Mucosa of rectum (tissue), 2 donors: ENCODE measurements around the gene POC1B.

Source experiments
- H3K27ac ChIP-seq, 2 donors: one replicate each; pipeline ENCODE4 v1.7.0; 2013; ENCODE audit warnings: inconsistent platforms in 2 of 2, low read depth in 2 of 2, low read length in 2 of 2
- H3K27me3 ChIP-seq, 2 donors: one replicate each; pipeline ENCODE4 v1.7.0; 2013; ENCODE audit warnings: low read length in 2 of 2; ENCODE audit not compliant: control insufficient read depth in 2 of 2, insufficient read depth in 2 of 2
- H3K36me3 ChIP-seq, 2 donors: one replicate each; pipeline ENCODE4 v1.7.0; 2013; ENCODE audit warnings: low read length in 2 of 2; ENCODE audit not compliant: control insufficient read depth in 2 of 2, insufficient read depth in 2 of 2
- H3K4me1 ChIP-seq, 2 donors: one replicate each; pipeline ENCODE4 v1.7.0; 2013; ENCODE audit warnings: low read length in 2 of 2, mild to moderate bottlenecking in 1 of 2; ENCODE audit not compliant: control insufficient read depth in 2 of 2, insufficient read depth in 2 of 2
- H3K4me3 ChIP-seq, 2 donors: one replicate each; pipeline ENCODE4 v1.7.0; 2013; ENCODE audit warnings: low read length in 2 of 2
- H3K9ac ChIP-seq, 2 donors: one replicate each; pipeline ENCODE4 v1.7.0; 2013; ENCODE audit warnings: low read length in 2 of 2, low read depth in 1 of 2, mild to moderate bottlenecking in 1 of 2
- H3K9me3 ChIP-seq, 2 donors: one replicate each; pipeline ENCODE4 v1.7.0; 2013; ENCODE audit warnings: low read length in 2 of 2; ENCODE audit not compliant: control insufficient read depth in 2 of 2
- donor health status: healthy.
- donor health status: Normal muscosa, but diverticular disease.

The POC1B gene

DNA sequence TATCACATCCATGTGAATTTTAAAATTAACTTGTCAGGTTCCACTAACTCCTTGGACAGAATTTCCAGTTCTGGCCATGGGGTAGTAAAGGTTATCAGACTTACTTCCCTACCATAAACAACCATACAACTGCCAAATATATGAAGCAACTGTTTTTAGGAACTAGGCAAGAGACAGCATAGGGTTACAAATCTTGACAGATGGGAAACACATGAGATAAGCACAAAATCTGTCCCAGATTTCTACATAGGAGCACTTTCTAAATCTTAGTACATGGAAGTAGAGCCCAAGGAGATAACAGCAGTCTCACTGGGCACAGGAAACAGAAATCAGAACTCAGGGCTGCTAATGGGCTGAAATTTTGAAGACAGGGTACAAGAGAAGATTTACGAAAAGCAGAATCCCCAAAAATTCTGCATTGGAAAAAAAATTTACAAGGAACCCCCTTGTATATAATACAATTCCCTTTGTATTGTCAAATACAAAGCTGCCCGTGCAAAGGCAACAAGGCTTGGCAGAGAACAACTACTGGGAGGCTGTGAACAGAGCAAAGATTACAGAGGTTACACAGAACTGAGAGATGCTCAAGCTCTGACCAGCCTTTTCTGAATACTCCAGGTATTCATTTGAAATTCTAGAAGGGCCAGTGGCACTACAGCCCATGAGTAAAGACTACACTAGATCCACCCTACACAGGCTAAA lies 44.5 kb downstream of the POC1B start:
- no peak overlapping the region for H3K4me3 ChIP-seq
- H3K9ac ChIP-seq: no peak overlapping the region
- H3K27ac ChIP-seq: no peak overlapping the region
- H3K9me3 ChIP-seq: no peaks in the 10 kb centered on the region
- no peaks in the 10 kb centered on the region for H3K27me3 ChIP-seq
- H3K36me3 ChIP-seq: peaks cover 5% of the 10 kb centered on the region in 2 donors
- H3K4me1 ChIP-seq: peaks cover 0 to 4% of the 10 kb centered on the region in 2 donors

DNA sequence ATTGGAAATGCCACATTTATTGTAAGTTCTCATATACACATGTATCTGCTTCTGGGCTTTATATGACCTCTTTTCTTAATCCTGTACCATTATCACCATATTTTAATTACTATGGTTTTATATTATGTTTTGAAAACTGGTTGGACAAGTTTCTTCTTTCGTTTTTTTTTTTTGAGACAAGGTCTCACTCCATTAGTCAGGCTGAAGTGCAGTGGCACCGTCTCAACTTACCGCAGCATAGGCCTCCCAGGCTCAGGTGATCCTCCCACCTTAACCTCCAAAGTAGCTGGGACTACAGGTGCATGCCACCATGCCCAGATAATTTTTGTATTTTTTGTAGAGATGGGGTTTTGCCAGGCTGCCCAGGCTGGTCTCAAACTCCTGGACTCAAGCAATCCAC lies 45.9 kb downstream of the POC1B start:
- Histone ChIP-seq H3K9me3 (no peaks in the 10 kb centered on the region), H3K9ac (no peak overlapping the region), H3K4me3 (no peak overlapping the region), H3K36me3 (peaks cover 2 to 5% of the 10 kb centered on the region in 2 donors), H3K27me3 (no peaks in the 10 kb centered on the region), H3K4me1 (peaks cover 0 to 4% of the 10 kb centered on the region in 2 donors), H3K27ac (no peak overlapping the region)

DNA sequence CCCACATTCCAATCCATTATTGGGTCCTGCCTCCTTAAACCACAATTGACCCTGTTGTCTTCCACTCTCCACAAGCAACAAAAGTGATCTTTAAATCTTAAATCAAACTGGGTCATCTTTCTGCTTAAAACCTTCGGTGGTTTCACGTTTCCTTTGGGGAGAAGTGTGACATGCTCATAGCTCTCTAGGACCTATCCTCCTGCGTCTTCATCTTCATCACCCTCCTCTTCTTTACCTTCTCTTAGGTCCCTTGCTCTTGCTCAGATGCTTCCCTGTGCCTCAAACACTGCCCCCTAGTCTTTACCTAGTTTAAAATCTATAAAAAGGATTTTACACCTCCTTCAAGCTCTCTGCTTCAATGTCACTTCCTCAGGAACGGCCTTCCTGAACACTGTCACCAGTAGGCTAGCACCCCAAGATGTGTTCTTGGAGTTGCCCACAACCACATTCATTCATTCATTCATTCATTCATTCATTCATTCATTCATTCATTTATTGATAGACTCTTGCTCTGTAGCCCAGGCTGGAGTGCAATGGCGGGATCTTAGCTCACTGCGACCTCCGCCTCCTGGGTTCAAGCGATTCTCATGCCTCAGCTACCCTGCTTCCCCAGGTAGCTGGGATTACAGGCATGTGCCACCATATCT lies 48.1 kb downstream of the POC1B start:
- no peaks in the 10 kb centered on the region for H3K9me3 ChIP-seq
- H3K36me3 ChIP-seq: no peaks in the 10 kb centered on the region
- no peak overlapping the region for H3K27ac ChIP-seq
- no peak overlapping the region for H3K9ac ChIP-seq
- H3K27me3 ChIP-seq: no peaks in the 10 kb centered on the region
- H3K4me1 ChIP-seq: peaks cover 0 to 7% of the 10 kb centered on the region in 2 donors
- H3K4me3 ChIP-seq: no peak overlapping the region

DNA sequence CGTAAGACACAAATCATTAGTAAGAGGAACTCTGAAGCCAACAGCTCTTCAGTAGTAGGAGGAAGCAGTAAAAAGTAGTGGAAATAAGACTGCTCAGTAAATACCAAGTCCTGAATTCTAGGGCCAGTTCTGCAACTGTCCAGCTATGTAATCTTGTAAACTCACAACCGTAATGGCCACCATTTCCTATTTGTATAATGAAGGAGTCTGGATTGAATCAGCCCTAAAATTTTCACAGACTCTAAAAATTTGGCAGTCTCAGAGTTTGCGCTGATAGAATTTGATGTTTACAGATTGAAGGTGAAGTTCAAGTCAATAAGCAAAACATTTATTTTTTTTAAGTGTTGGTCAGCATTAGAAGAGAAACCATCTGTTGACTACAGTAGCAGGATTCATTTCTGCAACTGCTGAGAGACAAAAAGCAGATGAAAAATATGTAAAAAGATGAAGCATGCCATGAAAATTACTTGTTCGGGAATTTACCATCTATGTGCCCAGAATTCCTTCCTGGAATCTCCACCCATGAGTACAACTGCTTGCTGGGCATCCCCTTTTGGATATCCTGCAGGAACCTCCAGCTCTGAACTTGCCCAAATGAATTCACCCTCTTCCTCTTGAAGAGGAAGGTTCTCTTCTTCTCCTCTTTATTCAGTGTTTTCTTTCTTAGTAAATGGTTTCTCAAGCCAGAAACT lies 48.8 kb downstream of the POC1B start:
- H3K4me1 ChIP-seq: peaks cover 0 to 7% of the 10 kb centered on the region in 2 donors
- no peak overlapping the region for H3K9ac ChIP-seq
- H3K27me3 ChIP-seq: no peaks in the 10 kb centered on the region
- H3K36me3 ChIP-seq: no peaks in the 10 kb centered on the region
- H3K4me3 ChIP-seq: no peak overlapping the region
- no peak overlapping the region for H3K27ac ChIP-seq
- H3K9me3 ChIP-seq: no peaks in the 10 kb centered on the region

DNA sequence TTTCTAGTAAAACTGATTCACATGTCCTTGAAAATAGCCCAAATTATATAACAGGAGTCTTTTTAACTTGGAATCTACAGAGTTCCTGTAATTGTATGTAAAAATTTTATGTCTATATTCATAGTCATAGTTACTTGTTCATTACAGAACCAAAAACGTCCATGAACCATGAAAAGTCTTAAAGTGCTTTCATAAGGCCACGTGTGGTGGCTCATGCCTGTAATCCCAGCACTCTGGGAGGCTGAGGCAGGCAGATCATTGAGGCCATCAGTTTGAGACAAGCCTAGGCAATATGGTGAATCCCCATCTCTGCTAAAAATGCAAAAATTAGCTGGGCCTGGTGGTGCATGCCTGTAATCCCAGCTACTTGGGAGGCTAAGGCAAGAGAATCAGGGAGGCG lies 49.6 kb downstream of the POC1B start:
- peaks cover 0 to 8% of the 10 kb centered on the region in 2 donors for H3K4me1 ChIP-seq
- no peak overlapping the region for H3K27ac ChIP-seq
- H3K4me3 ChIP-seq: no peak overlapping the region
- H3K36me3 ChIP-seq: no peaks in the 10 kb centered on the region
- H3K9ac ChIP-seq: no peak overlapping the region
- no peaks in the 10 kb centered on the region for H3K9me3 ChIP-seq
- no peaks in the 10 kb centered on the region for H3K27me3 ChIP-seq

DNA sequence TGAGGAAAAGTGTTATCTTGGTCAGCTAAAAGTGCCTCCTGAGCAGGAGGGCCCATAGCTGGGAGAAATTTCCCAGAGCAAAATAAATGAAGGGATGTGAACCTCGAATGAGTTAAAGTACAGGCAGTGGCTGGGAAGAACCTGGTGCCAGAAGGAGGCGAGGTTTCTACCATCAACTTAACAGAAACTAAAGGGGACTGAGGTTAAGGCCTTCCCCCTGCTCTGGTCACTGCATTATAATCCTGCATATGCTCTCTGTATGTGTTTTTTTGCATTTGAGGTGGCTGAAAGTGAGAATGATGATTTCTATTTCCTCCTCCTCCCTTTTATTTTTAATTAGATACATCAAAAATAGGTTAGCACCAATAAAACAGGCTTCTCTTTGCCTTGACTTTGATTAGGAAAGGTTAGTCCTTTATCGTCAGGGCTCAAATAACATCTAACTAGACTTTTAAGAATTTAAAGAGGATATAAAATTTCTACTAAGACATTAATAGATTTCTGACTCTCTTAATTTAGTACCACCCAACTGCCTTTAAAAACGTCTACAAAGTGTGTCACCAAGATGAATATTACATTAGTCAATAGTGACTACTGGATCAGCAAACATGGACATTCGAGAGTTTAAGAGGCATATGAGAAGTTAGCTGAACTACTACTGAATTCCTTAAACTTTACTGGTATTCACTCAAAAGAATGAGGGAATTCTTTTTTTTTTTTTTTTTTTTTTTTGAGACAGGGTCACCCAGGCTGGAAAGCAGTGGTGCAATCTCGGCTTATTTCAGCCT lies 50.5 kb downstream of the POC1B start:
- Histone ChIP-seq H3K27me3 (no peaks in the 10 kb centered on the region), H3K27ac (no peak overlapping the region), H3K4me3 (no peak overlapping the region), H3K36me3 (no peaks in the 10 kb centered on the region), H3K9ac (no peak overlapping the region), H3K9me3 (no peaks in the 10 kb centered on the region), H3K4me1 (peaks cover 0 to 12% of the 10 kb centered on the region in 2 donors)

DNA sequence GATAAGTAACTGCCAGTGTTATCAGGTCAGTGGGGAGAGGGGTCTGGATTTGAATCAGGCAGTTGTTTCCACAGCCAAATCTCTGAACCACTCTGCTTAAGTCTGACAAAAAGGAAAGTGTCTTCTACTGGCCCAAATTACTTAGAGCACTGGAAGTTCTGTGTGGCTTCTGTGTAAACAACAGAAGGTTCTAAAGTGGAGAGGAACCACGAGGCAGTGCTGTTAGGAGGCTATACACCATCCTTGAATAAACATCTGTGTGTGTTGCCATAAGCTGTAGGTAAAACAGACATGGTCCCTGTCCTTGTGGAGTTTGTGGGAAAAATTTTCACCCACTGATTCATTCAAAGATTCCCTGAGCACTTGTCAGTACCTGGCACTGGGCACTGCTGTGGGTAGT lies 51.2 kb downstream of the POC1B start:
- Histone ChIP-seq H3K9ac (no peak overlapping the region), H3K27me3 (no peaks in the 10 kb centered on the region), H3K36me3 (no peaks in the 10 kb centered on the region), H3K4me1 (peaks cover 0 to 10% of the 10 kb centered on the region in 2 donors), H3K9me3 (no peaks in the 10 kb centered on the region), H3K4me3 (no peak overlapping the region), H3K27ac (peak overlapping the region in 1 of 2 donors; percentile 11)

DNA sequence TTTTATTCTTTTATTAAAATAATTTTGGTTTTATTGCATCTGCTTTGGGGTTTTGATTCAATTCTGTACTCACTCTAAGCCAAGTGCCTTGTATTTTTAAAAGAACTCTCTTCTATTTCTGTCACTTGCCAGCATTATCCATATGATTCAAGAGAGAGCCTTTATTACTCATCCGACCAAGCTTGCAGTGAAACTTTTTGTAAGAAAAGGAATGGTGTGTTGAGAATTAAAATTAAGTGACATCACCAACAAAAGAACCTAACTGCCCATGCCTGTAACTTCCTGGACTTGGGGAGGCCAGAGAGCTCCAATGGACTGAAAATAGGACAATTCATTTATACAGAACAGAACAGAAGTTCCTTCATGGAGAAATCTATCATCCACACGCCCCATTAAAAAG lies 53.3 kb downstream of the POC1B start:
- no peaks in the 10 kb centered on the region for H3K27me3 ChIP-seq
- H3K36me3 ChIP-seq: no peaks in the 10 kb centered on the region
- no peak overlapping the region for H3K4me3 ChIP-seq
- no peak overlapping the region for H3K27ac ChIP-seq
- no peaks in the 10 kb centered on the region for H3K9me3 ChIP-seq
- peaks cover 2 to 13% of the 10 kb centered on the region in 2 donors for H3K4me1 ChIP-seq
- no peak overlapping the region for H3K9ac ChIP-seq

DNA sequence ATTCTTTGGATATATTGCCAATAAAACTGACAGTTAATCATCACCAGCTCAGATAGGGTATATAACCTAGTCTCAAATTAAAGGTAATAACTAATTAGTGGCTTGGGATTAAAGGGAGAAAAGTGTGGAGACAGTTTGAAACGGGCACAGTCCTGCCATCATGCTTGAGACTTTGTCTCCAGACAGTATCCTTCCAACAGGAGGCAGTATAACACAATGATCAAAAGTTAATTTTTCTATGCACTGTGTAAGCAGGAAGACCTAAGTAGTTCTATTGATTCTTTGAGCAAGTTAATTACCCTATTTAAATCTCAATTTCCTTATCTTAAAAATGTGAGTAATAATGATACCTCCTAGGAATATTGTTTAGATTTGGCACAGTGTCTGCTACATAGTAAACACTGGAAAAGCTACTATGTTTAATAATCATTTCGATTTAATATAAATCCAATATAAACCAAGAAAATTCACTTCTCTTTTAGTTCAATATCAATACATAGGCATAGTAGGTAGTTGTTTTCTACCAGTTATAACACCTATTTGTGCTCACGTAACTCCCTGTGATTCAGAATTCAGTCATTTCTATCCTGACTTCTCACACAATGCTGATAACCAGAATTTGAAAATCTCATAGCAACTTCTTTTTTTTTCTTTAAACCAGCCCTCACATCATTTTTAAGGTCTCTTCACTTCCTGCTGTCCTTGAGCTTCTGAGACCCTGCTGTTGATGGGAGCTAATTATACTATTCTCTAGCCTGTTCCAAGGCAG lies 54.9 kb downstream of the POC1B start:
- no peak overlapping the region for H3K9ac ChIP-seq
- no peak overlapping the region for H3K27ac ChIP-seq
- H3K27me3 ChIP-seq: no peaks in the 10 kb centered on the region
- H3K4me3 ChIP-seq: no peak overlapping the region
- H3K9me3 ChIP-seq: no peaks in the 10 kb centered on the region
- no peaks in the 10 kb centered on the region for H3K36me3 ChIP-seq
- H3K4me1 ChIP-seq: peaks cover 2 to 15% of the 10 kb centered on the region in 2 donors
